HepG2 (cell line): Measurements from ENCODE around the gene PTGIS. TPM values are rescaled to one million over a fixed set of nuclear protein-coding genes. Genes with fewer than 3 reads are reported as not detected.
A peak's percentile ranks its signal among the peaks of the same experiment; 100 is the strongest.

Source experiments
- CSRNP1 ChIP-seq: sonication (generic); formaldehyde crosslinking; IDR thresholded peaks from 2 replicates; pipeline ENCODE4 v1.8.1; 2023; ENCODE audit warnings: mild to moderate bottlenecking, missing genetic modification reagents
- HDAC2 ChIP-seq: sonication (generic); formaldehyde crosslinking; IDR thresholded peaks from 2 replicates; pipeline ENCODE4 v1.4.0; 2020; ENCODE audit warnings: missing genetic modification reagents
- MTA3 ChIP-seq: sonication (generic); formaldehyde crosslinking; IDR thresholded peaks from 2 replicates; pipeline ENCODE4 v1.4.0; 2020; ENCODE audit warnings: missing genetic modification reagents
- NRL ChIP-seq: sonication (generic); formaldehyde crosslinking; IDR thresholded peaks from 2 replicates; pipeline ENCODE4 v1.5.0; 2020; ENCODE audit warnings: missing genetic modification reagents, mild to moderate bottlenecking, moderate library complexity, borderline replicate concordance
- POLR2A ChIP-seq, 2 experiments: IDR thresholded peaks; 2 replicates each; pipeline ENCODE4 v1.6.1; 2011; ENCODE audit warnings: low read depth in 2 of 2, low read length in 2 of 2, mild to moderate bottlenecking in 1 of 2, moderate library complexity in 1 of 2; ENCODE audit not compliant: insufficient read depth in 1 of 2
- RERE ChIP-seq: IDR thresholded peaks from 2 replicates; pipeline ENCODE4 v1.6.1; 2016; ENCODE audit warnings: low read depth, missing genetic modification reagents, missing compliant biosample characterization
- RFX5 ChIP-seq: IDR thresholded peaks from 2 replicates; pipeline ENCODE4 v1.6.1; 2011; ENCODE audit warnings: low read depth, low read length, improper control_type of control experiment
- SAFB2 ChIP-seq: sonication (generic); formaldehyde crosslinking; IDR thresholded peaks from 2 replicates; pipeline ENCODE4 v1.5.1; 2020; ENCODE audit warnings: missing genetic modification reagents, low read depth, mild to moderate bottlenecking, borderline replicate concordance
- TARDBP ChIP-seq: sonication (generic); formaldehyde crosslinking; IDR thresholded peaks from 2 replicates; pipeline ENCODE4 v1.8.0; 2022; ENCODE audit warnings: mild to moderate bottlenecking, missing genetic modification reagents
- THAP9 ChIP-seq: sonication (generic); formaldehyde crosslinking; IDR thresholded peaks from 2 replicates; pipeline ENCODE4; 2020; ENCODE audit warnings: missing genetic modification reagents, mild to moderate bottlenecking, borderline replicate concordance
- ZNF350 ChIP-seq: sonication (generic); formaldehyde crosslinking; IDR thresholded peaks from 2 replicates; pipeline ENCODE4 v1.4.0; 2020; ENCODE audit warnings: mild to moderate bottlenecking, low read depth, missing genetic modification reagents, borderline replicate concordance
- ZNF513 ChIP-seq: sonication (generic); formaldehyde crosslinking; conservative IDR thresholded peaks from 2 replicates; pipeline ENCODE4 v1.5.0; 2020; ENCODE audit warnings: missing genetic modification reagents
- ZNF607 ChIP-seq: sonication (generic); formaldehyde crosslinking; IDR thresholded peaks from 2 replicates; pipeline ENCODE4 v1.5.1; 2020; ENCODE audit warnings: missing genetic modification reagents, mild to moderate bottlenecking, borderline replicate concordance
- ZSCAN20 ChIP-seq: sonication (generic); formaldehyde crosslinking; IDR thresholded peaks from 2 replicates; pipeline ENCODE4 v1.4.0; 2020; ENCODE audit warnings: missing genetic modification reagents, mild to moderate bottlenecking, borderline replicate concordance
- polyA plus RNA-seq, 8 experiments: library from polyadenylated mRNA; depleted of rRNA in 3 of 8; stranded (reverse) in 7 of 8; unstranded in 1 of 8; fragments of >200 nt; fragmentation: Illumina TruSeq in 4 of 8; extraction: Trizol in 4 of 8; gene quantifications; 2 replicates each; pipeline versions ENCODE4 v1.2.1 to v1.2.3, GENCODE V29; 2011 to 2016; ENCODE audit warnings: low read depth in 4 of 8, missing spikeins in 1 of 8, mixed read lengths in 1 of 8; ENCODE audit not compliant: insufficient read depth in 1 of 8
- total RNA-seq, 5 experiments: library from RNA; depleted of rRNA; stranded (reverse); fragments of >200 nt; fragmentation: Illumina TruSeq; extraction: Trizol; gene quantifications; 2 replicates each; pipeline ENCODE4 v1.2.3, GENCODE V29; 2016; ENCODE audit warnings: low read depth in 1 of 5
- TF ChIP-seq, protein P1 (sequence below): IDR thresholded peaks from 2 replicates; pipeline ENCODE4 v1.6.1; 2018; ENCODE audit warnings: missing genetic modification reagents

Gene PTGIS
- total and polyA plus RNA-seq, 2 of the 13 experiments (the other 11 are each of a cell fraction or from before 2014, with no cell fraction given), result not detected

- TF ChIP-seq ZNF513 (CRISPR knock-in tag), result no peak
- peak; percentile 94 for TF ChIP-seq HDAC2 (CRISPR knock-in tag)
- TF ChIP-seq TARDBP (CRISPR knock-in tag), result peak; percentile 87
- TF ChIP-seq, protein P1, sequence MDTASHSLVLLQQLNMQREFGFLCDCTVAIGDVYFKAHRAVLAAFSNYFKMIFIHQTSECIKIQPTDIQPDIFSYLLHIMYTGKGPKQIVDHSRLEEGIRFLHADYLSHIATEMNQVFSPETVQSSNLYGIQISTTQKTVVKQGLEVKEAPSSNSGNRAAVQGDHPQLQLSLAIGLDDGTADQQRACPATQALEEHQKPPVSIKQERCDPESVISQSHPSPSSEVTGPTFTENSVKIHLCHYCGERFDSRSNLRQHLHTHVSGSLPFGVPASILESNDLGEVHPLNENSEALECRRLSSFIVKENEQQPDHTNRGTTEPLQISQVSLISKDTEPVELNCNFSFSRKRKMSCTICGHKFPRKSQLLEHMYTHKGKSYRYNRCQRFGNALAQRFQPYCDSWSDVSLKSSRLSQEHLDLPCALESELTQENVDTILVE (CRISPR knock-in tag), result peak; percentile 54; the same call in 1 of the 2 replicates
- peak; percentile 71 for TF ChIP-seq RERE (CRISPR knock-in tag)
- peak; percentile 80 to 94 for TF ChIP-seq POLR2A (IDR thresholded peaks at IDR 0.05; ENCODE audit: insufficient read depth in 1 of 2, low read depth in 2 of 2, low read length in 2 of 2)
- no peak for TF ChIP-seq MTA3 (CRISPR knock-in tag)
- TF ChIP-seq ZNF607 (CRISPR knock-in tag), result peak; percentile 85; the same call in 1 of the 2 replicates
- peak; percentile 50; the same call in 1 of the 2 replicates for TF ChIP-seq RFX5
- peak; percentile 86 for TF ChIP-seq THAP9 (CRISPR knock-in tag)
- peak; percentile 99 for TF ChIP-seq NRL (CRISPR knock-in tag)
- no peak; the same call in 1 of the 2 replicates for TF ChIP-seq ZSCAN20 (CRISPR knock-in tag)
- TF ChIP-seq ZNF350 (CRISPR knock-in tag), result peak; percentile 99
- TF ChIP-seq CSRNP1 (CRISPR knock-in tag), result peak; percentile 94
- TF ChIP-seq SAFB2 (CRISPR knock-in tag), result peak; percentile 88; the same call in 1 of the 2 replicates
Observed at GRCh38 chr20:49583669-49584417, 15.9 kb upstream of the PTGIS start (continued).
